HG03571 (cell line): ENCODE results near the gene OBSCN.

Source experiments
- ATAC-seq: cut with Tn5 transposase; IDR thresholded peaks from one replicate; pipeline ENCODE4 v1.9.1; 2021; ENCODE audit not compliant: unreplicated experiment

Gene OBSCN

GRCh38 chr1:228408869-228409805 is 201.3 kb downstream of the OBSCN start:
- no peak for ATAC-seq

DNA sequence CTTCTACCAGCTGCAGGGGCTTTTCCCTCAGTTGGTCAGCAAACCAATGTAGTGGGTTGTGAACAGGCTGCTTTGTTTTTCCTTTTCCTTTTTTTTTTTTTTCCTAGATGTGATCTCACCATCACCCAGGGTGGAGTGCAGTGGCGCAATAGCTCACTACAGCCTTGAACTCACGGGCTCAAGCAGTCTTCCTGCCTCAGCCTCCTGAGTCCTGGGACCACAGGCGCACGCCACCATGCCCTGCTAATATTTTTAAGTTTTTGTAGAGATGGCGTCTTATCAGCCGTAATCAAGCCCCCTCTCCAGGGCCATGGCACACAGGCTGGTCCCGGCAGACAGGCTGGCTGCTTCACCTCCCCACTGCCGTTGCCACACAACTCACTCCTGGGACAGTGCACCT is 202.2 kb downstream of the OBSCN start:
- ATAC-seq, result no peak

DNA sequence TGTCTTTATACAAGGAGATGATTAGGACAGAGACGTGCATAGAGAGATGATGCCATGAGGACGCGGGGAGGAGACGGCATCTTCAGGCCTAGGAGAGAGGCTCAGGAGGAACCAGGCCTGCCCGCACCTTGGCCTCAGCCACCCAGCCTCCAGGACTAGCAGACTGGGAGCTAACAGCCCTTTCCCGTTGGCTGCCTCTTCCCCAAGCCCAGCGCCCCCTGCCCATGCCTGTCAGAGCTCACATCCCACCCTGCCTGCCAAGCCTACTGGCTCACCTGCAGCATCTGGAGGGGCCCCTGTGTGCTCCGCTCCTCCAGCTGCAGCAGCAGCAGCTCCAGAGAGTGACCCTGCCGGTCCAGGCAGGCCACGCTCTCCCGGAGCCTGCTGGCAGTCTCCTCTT is 202.8 kb downstream of the OBSCN start:
- ATAC-seq, result no peak

- ATAC-seq, result no peak
Measured at GRCh38 chr1:228411121-228411520, 203.3 kb downstream of the OBSCN start.

GRCh38 chr1:228411548-228412430 is 203.9 kb downstream of the OBSCN start:
- ATAC-seq, result no peak

GRCh38 chr1:228413241-228414010 is 205.6 kb downstream of the OBSCN start:
- no peak for ATAC-seq

DNA sequence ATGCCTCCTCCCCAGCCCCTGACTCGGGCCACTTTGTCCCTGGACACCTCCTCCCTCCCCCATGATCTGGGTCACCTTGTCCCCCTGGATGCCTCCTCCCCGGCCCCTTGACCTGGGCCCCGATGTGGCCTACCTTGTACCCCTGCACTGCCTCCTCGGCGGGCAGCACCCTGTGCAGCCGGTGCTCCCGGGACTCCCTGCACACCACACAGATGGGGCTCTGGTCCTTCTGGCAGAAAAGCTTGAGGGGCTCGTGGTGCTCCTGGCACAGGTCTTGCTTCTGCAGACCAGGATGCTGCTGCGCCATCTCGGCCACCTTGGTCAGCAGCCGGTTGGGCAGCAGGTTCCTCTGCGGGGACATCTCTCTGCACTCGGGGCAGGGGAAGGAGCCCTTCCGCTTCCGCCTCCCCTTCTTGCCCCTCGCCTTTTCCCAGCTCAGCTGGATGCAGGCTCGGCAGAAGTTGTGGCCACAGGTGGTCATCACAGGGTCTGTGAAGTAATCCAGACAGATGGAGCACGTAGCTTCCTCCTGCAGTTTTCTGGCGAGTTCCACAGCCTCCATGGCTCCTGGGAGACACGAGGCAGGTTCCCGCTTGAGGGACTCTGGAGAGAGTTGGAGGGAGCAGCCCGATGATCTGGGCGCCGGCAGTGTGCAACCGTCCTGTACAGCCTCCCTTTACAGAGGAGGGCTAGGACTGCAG is 206.8 kb downstream of the OBSCN start:
- ATAC-seq, result no peak

GRCh38 chr1:228415221-228415620 is 207.4 kb downstream of the OBSCN start:
- ATAC-seq, result no peak

DNA sequence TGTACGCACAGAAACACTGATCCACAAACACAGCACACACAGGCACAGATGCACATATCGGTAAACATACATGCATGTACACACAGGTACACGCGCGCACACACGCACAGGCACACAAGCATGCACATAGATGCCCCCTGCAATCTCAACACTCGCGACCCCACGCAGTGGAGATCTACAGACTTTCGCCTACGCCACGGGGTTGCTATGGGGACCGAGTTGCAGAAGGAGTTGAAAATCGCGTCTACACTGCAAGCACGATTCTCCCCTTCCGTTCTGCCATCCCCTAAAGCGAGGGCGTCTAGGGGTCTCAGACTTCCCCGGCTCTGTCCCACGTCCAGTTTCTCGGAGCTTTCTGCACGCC is 208.0 kb downstream of the OBSCN start:
- no peak for ATAC-seq

GRCh38 chr1:228416217-228416933 is 208.5 kb downstream of the OBSCN start, which contains the start of gene TRIM17:
TSS of gene TRIM17 (minus strand) at chr1:228416861. CDS start at chr1:228415072, 1,789 bp downstream.
- ATAC-seq, result no peak

DNA sequence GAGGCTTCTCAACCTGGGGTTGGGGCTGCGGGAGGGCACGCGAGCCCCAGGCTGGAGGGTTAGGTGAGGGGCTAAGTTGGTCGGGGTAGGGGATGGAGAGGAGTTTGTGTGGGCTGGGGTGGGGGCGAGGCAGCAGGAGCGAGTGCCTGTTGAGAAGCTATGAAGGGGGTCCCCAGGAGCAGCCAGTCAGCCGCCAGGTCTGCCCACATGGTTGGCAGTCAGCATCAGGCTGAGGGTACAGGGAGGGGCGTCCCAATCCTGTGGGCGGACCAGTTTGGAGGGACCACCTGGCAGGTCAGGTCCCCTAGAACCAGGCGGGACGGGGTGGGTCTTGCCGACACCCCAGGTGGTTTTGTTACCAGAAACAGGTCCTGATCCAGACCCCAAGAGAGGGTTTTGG is 209.2 kb downstream of the OBSCN start:
- ATAC-seq, result no peak

GRCh38 chr1:228417483-228418203 is 209.8 kb downstream of the OBSCN start:
- ATAC-seq, result no peak

GRCh38 chr1:228420968-228421826 is 213.4 kb downstream of the OBSCN start:
- ATAC-seq, result no peak

- no peak for ATAC-seq
Measured at GRCh38 chr1:228423404-228424053, 215.7 kb downstream of the OBSCN start.

- ATAC-seq, result no peak
Measured at GRCh38 chr1:228424685-228425660, 217.1 kb downstream of the OBSCN start.

DNA sequence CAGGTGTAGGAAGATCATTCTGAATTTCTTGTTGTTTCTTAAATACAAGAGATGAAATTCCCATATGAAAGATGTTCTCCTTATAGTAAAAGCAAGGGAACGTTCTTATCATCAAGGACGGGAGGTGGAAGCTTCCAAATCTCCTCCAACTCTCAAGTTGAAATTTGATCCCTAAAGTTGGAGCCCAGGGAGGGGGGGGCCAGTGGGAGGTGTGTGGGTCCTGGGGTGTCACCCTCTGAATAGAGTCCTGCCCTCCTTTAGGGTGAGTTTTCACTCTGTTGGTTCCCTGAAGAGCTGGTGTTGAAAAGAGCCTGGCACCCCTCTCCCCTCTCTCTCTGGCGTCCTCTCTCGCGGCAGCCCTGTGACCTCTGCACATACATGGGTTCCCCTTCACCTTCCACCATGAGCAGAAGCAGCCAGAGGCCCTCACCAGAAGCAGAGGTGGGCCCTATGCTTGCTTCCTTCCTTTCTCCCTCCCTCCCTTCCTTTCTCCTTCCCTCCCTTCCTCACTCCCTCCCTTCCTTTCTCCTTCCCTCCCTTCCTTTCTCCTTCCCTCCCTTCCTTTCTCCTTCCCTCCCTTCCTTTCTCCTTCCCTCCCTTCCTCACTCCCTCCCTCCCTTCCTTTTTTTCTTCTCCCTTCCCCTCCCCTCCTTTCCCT is 218.8 kb downstream of the OBSCN start:
- ATAC-seq, result no peak
